Fibroblast of skin of right quadriceps (primary cell): Measurements from ENCODE around the gene MC1R.
A peak's percentile ranks its signal among the peaks of the same experiment; 100 is the strongest.
"Not testable (repeated sequence)": the region's sequence is repeated elsewhere in the genome, so short reads cannot be mapped to it uniquely, and the experiment has no call there.

Experiments
- DNase-seq: peaks from one replicate; pipeline ENCODE4 v3.0.0-alpha.2; 2013

The MC1R gene

DNA sequence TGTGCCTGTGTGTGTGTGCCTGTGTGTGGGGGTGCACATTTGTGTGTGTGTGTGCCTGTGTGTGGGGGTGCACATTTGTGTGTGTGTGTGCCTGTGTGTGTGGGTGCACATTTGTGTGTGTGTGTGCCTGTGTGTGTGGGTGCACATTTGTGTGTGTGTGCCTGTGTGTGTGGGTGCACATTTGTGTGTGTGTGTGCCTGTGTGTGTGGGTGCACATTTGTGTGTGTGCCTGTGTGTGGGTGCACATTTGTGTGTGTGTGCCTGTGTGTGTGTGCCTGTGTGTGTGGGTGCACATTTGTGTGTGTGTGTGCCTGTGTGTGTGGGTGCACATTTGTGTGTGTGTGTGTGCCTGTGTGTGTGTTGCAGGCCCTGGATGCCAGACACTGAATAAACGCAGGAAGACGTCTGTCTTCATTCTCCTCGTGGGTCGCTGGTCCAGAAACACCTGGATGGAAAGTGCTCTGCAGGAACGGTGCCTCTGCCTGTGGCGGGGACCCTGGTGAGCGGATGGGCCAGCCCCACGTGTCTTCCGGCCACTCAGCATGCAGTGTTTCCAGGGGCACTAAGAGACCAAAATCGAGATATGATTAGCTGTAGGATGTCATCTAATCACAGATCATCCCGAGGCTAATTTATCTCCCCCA lies 3.9 kb upstream of the MC1R start:
- DNase-seq, result not testable (repeated sequence)

DNA sequence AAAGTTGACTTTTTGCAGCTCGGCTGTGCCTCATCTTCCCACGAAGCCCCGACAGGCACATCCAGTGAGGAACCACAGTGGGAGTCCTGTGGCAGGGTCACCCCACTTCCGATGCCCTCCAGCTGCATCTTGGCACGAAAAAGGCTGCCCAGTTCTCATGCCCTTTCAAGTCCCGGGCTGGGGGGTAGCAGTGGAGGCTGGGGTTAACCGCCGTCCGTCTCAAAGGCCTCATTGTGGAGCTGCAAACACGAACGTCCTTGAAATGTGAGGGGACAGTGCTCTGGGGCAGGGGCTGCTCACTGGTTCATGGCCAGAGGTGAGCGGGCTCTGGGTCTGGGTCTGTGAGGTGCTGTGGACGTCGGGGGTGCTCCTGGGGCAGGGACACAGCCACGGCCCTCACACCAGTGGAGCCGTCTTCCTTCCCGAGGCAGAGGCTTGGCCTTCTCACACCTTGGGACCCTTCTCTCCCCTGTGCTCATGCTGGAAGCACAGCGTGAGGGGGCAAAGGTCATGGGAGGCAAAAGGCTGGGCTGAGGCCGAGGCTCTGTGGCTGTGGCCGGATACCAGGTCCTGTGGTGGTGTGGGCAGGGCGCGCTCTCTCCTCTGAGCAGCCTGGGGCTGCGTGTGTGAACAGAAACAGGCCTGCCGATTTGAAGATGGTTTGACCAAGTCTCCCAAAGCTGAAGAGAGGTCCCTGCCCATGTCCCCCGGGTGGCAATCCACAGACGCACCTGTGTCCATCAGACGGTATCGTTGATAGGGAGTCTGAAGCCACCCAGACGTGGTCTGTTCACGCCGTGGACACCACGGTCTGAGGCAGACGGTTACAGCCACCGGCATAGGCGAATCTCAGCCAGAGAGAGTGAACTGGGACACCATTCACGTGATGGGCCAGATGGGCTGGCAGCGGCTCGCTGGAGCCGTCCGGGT lies 3.1 kb upstream of the MC1R start:
- DNase-seq, result no peak

DNA sequence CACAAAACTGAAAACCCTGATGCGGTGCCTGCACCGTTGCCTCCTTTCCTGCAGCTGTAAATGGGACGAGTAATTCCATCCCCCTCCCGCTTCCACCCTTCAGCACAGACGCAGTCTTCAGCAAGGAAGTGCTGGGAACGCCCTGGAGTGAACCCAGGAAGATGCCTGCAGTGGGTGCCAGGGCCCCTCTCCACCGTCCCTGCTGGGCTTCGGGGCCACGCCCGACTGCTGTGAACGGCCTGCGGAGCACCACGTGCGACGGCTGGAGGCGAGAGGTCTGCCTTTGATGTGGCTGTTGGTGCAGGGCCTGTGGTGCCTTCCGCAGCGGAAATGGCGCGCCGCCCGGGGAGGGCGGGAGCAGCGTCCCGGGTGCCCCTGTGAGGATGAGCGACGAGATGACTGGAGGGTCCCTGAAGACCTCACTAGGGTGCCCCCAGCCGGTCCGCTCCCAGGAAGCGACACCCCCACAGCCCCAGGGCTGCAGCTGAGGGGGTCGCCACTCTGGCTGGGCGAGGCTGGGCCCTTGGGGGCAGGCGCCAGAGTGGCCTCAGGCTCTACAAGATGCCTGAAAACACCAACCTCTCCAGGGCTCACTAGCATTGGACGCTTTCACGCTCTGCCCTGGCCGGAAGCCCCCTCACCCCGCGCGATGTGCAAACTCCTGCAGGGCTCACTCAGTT lies 749 bp upstream of the MC1R start:
- DNase-seq, result peak; percentile 72

DNA sequence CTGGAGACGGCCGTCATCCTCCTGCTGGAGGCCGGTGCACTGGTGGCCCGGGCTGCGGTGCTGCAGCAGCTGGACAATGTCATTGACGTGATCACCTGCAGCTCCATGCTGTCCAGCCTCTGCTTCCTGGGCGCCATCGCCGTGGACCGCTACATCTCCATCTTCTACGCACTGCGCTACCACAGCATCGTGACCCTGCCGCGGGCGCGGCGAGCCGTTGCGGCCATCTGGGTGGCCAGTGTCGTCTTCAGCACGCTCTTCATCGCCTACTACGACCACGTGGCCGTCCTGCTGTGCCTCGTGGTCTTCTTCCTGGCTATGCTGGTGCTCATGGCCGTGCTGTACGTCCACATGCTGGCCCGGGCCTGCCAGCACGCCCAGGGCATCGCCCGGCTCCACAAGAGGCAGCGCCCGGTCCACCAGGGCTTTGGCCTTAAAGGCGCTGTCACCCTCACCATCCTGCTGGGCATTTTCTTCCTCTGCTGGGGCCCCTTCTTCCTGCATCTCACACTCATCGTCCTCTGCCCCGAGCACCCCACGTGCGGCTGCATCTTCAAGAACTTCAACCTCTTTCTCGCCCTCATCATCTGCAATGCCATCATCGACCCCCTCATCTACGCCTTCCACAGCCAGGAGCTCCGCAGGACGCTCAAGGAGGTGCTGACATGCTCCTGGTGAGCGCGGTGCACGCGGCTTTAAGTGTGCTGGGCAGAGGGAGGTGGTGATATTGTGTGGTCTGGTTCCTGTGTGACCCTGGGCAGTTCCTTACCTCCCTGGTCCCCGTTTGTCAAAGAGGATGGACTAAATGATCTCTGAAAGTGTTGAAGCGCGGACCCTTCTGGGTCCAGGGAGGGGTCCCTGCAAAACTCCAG lies 1.1 kb downstream of the MC1R start:
- DNase-seq, result no peak

DNA sequence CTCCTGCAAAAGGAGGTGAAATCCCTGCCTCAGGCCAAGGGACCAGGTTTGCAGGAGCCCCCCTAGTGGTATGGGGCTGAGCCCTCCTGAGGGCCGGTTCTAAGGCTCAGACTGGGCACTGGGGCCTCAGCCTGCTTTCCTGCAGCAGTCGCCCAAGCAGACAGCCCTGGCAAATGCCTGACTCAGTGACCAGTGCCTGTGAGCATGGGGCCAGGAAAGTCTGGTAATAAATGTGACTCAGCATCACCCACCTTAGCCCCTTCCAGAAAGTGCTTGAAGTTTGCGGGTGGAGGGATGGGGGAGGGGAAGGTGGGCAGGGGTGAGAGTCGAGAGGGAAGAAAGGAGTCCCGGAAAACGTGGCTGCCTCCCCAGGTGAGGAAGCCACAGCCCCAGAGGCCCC lies 2.1 kb downstream of the MC1R start:
- DNase-seq, result no peak

DNA sequence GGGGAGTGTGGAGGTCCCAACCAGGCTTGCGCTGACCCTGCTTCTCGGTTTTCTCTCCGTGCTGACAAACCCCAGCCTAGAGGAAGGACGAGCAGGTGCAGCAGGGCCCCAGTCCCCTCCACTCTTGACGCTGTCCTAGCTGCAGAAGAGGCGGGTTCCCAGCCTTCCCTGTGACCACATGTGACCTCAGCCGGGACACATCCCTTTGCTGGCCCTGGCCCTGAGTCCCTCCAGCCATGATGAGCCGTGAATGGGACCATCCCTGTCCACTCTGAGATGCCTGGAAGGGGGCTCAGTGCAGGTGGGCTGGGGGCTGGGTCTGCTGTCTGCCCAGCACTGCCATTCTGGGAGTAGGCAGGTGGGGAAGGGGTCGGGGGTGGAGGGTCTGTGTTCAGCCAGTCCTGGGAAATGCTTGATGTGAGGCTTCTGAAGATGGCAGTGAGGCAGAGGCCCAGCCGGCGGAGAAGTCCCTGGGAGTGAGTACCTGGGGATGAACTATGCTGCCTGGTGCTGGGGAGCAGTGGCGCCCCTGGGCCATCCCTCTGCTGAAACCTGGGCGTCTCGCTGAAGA lies 2.6 kb downstream of the MC1R start:
- DNase-seq, result no peak

DNA sequence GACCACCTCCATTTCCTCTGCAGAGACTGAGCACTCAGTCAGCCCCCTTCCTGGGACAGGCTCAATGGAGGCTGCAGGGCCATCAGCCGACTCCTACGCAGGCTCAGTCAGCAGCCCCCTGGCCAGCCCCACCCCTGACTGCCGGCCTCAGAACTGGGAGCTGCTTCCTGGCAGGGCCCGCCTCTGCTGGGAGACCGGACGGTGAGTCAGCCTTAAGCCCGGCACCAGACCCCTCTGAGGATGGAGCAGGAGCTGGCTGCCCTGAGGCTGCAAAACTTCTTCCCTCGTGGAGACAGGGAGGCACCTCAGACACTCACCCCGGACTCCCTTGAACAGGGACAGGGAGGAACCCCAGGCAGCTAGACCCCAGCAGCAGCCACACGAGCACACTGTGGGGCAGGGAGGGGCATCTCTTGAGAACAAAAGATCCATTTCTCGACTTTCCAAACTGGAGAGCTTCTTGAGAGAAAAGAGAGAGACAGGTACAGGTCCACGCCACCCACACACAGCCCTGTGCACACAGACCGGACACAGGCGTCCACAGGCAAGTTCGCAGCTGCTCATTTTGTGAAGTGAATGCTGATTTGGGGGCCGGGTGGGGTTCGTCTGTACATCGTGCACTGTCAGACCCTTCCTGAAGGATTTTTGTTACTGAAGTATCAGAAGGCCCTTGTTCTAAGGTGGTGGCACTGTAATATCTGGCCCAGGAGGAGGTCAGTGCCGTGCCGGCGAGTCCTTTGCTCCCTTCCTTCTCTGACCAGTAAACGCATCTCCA lies 3.2 kb downstream of the MC1R start:
- DNase-seq, result peak; percentile 93

DNA sequence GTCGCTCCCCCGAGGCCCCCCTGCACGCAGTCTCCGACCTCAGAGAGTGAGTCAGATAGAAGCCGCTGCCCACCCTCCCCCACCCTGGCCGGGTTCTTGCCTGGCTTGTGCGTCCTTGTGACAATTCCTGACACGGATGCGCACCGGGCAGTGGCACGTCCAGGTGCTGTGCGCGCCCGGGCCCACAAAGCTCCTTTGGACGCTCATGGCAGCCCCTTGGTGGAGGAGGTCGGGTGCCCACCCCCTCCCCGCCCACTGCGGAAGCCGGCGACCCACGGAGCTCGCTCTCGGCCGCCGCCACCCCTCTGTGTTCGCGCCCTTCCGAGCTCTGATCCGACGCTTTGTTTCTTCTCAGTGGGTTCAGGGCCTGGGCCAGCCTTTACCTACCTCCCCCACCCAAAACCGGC lies 3.8 kb downstream of the MC1R start:
- DNase-seq, result peak; percentile 93

DNA sequence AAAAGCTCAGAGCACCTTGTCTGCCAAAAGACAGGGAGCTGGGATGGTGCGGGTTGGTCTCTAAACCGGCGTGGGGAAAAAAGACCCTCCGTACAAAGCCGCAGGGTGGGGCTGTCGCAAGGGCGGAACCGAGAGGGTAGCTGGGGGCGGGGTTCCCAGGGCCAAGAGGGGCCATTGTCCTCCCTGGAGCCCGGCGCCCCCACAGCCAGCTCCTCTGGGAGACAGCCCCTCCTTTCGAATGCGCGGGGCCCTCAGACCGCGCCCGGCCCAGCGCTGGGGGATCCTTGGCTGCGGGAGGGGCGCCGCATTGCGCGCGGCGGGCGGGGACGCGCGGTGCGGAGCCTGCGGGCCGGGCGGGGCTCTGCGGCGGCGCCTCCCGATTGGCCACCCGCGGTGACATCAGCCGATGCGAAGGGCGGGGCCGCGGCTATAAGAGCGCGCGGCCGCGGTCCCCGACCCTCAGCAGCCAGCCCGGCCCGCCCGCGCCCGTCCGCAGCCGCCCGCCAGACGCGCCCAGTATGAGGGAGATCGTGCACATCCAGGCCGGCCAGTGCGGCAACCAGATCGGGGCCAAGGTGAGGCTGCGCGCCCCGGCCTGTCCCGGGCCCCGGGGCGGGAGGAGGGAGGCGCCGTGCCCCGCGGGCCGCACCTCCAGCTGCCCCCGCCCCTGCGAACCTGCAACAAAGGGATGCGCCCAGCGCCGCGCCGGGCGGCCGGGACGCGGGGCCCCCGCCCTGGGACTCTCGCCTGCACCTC lies 4.4 kb downstream of the MC1R start, which contains the start of gene TUBB3:
Gene TUBB3 (plus strand): TSS at position 459 of the 756 bp plus-strand sequence. CDS start 60 bp downstream, at position 519.
- peak; percentile 86 for DNase-seq

DNA sequence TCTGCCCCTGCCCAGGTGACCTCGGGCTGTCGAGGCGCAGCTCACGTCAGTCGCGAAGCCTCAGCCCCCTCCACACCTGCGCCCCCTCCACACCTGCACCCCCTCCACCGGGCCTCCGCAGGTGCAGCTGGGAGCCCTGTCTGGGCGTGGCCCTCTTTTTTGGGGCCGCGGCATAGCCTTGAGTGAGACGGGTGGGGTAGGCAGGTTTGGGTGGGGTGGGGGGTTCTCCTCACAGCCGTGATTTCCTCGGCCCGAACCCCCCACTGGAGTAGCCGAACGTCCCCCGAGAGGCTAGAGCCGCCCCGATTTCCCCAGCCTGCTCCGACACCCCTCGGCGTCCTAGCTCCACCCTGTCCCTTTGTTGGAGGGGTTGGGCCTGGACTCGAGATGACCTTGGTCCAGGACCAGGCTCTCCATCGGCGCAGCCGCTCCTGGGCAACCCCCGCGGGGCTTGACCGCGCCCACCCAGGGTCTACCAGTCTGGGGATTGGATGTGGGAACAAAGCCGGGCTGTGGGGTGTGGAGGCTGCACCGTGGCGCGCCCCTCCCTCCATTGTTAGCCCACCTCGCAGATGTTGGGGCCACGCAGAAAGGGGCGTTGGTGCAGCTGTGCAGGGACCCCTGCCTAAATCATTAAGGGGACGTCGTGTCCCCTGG lies 5.1 kb downstream of the MC1R start:
- DNase-seq, result no peak

DNA sequence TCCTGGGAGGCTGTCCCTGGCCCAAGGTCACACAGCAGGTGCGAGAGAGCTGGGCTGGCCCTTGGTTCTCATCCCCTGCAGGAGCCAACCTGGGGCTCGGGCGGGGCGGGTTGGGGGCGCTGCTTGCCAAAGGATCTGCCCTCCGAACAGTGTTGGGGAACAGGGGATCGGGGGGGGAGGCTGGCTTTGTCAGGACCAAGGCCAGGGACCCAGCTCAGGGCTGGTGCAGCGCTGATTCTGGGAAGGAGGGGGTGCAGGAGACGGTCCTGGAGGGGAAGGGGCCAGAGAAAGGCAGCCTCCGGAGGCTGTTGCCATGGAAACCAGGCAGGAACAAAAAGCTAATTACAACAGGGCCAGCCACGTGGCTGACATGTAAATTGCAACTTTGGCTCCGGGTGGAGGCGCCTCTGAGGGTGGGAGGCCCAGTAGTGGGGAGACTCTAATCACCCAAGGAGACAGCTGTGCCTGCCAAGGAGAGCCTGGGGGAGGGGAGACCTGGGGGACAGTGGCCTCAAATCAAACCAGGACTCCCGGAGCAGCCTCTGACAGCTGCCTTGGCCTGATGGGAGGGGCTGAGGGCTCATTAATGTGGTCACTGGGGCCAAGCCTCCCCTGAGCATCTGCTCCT lies 5.7 kb downstream of the MC1R start:
- peak; percentile 61 for DNase-seq

DNA sequence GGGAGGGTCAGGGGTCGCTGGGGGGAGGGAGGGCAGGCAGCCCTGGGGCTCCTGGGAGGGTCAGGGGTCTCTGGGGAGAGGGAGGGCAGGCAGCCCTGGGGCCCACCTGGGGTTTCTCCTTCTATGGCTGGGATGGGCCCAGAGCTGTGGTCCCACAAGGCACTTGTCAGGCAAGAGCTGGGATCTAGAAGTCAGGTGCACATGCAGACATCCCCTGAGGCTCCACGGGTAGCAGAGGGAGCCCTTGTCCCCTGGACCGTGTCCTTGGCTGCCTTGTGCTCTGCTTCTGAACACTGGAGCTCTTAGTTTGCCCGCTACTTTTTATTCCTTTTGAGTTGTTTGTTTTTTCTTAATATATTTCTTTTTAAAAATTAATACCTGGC lies 6.3 kb downstream of the MC1R start:
- DNase-seq, result no peak

DNA sequence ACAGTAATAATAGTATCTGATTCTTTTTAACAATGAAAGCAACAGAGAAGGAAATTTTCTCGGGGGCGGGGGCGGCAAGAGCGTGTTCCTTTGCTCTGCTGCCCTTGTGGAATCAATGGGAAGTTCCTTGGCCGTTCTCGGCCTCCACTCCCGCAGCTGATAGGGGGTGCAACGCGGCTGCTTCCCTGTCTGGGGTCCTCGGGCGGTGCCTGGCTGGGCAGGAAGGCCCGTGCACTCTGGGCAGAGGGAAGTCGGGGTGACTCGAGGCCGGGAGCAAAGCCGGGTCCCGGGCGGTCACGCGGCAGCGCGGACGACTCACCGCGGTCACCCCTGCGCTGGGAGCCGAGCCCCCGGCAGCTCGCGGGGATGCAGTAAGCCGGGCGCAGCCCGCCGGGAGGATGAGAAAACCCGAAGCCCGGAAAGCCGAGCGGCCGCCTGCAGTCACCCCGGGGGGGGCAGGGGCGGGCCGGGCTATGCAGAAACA lies 7.0 kb downstream of the MC1R start:
- peak; percentile 31 for DNase-seq

DNA sequence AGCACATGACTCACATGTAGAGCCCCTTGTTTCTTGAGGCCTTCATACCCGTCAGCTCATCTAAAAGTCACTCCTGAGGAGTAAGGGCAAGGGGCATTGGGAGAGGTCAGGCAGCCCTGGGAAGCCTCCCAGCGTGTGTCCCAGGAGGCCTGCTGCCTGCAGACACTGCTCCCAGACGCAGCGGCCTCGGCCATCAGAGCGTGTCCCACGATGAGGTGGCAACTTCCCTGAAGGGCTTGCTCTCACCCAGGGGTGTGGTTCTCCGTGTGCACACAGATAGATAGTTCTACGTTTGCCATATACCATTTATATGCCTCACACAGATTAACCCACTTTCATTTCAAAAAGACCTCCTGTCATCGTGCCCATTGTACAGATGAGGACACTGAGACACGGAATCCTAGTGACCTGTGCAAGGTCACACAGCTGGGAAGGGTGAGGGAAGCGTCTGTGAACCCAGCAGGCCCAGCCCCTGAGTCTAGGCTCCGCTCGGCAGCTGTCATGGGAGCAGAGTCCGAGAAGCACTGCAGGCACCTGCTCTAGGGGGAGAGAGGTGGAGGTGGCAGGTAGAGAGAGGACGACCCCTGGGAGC lies 12.7 kb downstream of the MC1R start:
- DNase-seq, result no peak

DNA sequence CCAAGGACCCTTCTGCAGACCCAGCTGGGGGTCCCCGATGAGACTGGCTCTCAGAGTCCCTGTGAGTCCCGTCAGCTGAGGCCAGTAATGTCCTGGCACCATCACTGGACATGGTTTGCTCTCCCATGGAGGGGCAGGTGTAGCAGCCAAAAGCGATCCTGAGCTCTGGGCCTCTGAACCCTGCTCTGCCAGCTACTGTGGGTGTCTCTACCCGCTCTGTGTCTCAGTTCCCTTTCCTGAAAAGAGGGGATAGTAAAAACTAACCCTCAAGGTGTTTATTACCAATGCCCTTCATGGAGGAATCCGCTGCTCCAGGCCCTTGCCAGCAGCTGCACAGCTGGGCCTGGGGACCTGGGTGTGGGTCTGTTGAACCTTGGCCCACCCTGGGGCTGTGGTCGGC lies 13.3 kb downstream of the MC1R start:
- no peak for DNase-seq

DNA sequence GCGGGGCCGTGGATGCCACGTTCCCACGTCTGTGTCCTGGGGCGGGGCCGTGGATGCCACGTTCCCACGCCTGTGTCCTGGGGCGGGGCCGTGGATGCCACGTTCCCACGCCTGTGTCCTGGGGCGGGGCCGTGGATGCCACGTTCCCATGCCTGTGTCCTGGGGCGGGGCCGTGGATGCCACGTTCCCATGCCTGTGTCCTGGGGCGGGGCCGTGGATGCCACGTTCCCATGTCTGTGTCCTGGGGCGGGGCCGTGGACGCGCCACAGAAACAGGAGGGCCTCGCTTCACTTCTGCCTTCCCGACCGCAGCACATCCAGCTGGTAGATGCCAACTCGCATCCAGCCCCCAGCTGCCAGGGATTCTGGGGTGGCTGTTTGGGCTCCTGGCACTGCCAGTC lies 15.4 kb downstream of the MC1R start:
- not testable (repeated sequence) for DNase-seq

DNA sequence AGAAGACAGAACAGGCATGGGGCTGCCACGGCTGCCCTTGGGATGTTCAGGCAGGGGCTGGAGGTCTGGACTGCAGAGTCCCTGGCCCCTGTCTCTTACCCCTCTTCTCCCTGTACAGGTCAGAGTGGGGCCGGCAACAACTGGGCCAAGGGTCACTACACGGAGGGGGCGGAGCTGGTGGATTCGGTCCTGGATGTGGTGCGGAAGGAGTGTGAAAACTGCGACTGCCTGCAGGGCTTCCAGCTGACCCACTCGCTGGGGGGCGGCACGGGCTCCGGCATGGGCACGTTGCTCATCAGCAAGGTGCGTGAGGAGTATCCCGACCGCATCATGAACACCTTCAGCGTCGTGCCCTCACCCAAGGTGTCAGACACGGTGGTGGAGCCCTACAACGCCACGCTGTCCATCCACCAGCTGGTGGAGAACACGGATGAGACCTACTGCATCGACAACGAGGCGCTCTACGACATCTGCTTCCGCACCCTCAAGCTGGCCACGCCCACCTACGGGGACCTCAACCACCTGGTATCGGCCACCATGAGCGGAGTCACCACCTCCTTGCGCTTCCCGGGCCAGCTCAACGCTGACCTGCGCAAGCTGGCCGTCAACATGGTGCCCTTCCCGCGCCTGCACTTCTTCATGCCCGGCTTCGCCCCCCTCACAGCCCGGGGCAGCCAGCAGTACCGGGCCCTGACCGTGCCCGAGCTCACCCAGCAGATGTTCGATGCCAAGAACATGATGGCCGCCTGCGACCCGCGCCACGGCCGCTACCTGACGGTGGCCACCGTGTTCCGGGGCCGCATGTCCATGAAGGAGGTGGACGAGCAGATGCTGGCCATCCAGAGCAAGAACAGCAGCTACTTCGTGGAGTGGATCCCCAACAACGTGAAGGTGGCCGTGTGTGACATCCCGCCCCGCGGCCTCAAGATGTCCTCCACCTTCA lies 16.2 kb downstream of the MC1R start:
- DNase-seq, result no peak

DNA sequence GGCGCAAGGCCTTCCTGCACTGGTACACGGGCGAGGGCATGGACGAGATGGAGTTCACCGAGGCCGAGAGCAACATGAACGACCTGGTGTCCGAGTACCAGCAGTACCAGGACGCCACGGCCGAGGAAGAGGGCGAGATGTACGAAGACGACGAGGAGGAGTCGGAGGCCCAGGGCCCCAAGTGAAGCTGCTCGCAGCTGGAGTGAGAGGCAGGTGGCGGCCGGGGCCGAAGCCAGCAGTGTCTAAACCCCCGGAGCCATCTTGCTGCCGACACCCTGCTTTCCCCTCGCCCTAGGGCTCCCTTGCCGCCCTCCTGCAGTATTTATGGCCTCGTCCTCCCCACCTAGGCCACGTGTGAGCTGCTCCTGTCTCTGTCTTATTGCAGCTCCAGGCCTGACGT lies 17.0 kb downstream of the MC1R start:
- DNase-seq, result not testable (repeated sequence)
